HG03135 (cell line): ENCODE data around the gene SQSTM1.

Experiments
- ATAC-seq: cut with Tn5 transposase; IDR thresholded peaks from one replicate; pipeline ENCODE4 v1.9.1; 2021; ENCODE audit warnings: mild to moderate bottlenecking, moderate library complexity; ENCODE audit not compliant: unreplicated experiment

The SQSTM1 gene

GRCh38 chr5:179887095-179887494 is 66.4 kb downstream of the SQSTM1 start:
- no peak for ATAC-seq
